Osteoblast (primary cell): Measurements from ENCODE around the gene CLSTN2. TPM values are rescaled to one million over a fixed set of nuclear protein-coding genes. Genes with fewer than 3 reads are reported as not detected.

Source experiments
- DNase-seq: peaks from one replicate; pipeline ENCODE4 v3.0.0; 2011; ENCODE audit warnings: low spot score, mixed read lengths; ENCODE audit not compliant: insufficient read length; ENCODE audit errors: missing footprints
- H2AFZ ChIP-seq: 2 replicates; pipeline ENCODE4 v1.6.0; 2011; ENCODE audit warnings: mild to moderate bottlenecking, low read length
- H3K27ac ChIP-seq: 2 replicates; pipeline ENCODE4 v1.5.1; 2011; ENCODE audit warnings: mild to moderate bottlenecking, low read depth, low read length, moderate library complexity
- H3K27me3 ChIP-seq: 2 replicates; pipeline ENCODE4 v1.6.0; 2012; ENCODE audit warnings: mild to moderate bottlenecking, control low read depth, inconsistent platforms, low read length, moderate library complexity; ENCODE audit not compliant: insufficient read depth
- H3K36me3 ChIP-seq: 2 replicates; pipeline ENCODE4 v1.5.1; 2011; ENCODE audit warnings: mild to moderate bottlenecking, low read length, control low read depth, moderate library complexity; ENCODE audit not compliant: insufficient read depth
- H3K4me1 ChIP-seq: 2 replicates; pipeline ENCODE4 v1.5.1; 2011; ENCODE audit warnings: mild to moderate bottlenecking, low read length, control low read depth, moderate library complexity; ENCODE audit not compliant: insufficient read depth
- H3K4me2 ChIP-seq: 2 replicates; pipeline ENCODE4 v1.6.0; 2011; ENCODE audit warnings: mild to moderate bottlenecking, low read length; ENCODE audit not compliant: insufficient read depth
- H3K4me3 ChIP-seq: fragments of 200-600 bp; sonication (generic); 3 replicates; pipeline ENCODE4 v1.5.1; 2012; ENCODE audit warnings: mild to moderate bottlenecking, low read length, inconsistent platforms; ENCODE audit not compliant: insufficient read depth
- H3K79me2 ChIP-seq: 2 replicates; pipeline ENCODE4 v1.6.0; 2012; ENCODE audit warnings: mild to moderate bottlenecking, low read length, control low read depth, inconsistent platforms; ENCODE audit not compliant: insufficient read depth
- H3K9me3 ChIP-seq: 2 replicates; pipeline ENCODE4 v1.5.1; 2011; ENCODE audit warnings: low read depth, low read length, control low read depth
- H4K20me1 ChIP-seq: 2 replicates; pipeline ENCODE4 v1.6.0; 2012; ENCODE audit warnings: mild to moderate bottlenecking, low read length, control low read depth; ENCODE audit not compliant: insufficient read depth
- total RNA-seq: library from RNA; depleted of rRNA; stranded (reverse); fragments of >200 nt; gene quantifications from 2 replicates; pipeline ENCODE4 v1.2.3, GENCODE V29; 2012
- TF ChIP-seq, protein P1 (sequence below): IDR thresholded peaks from 2 replicates; pipeline ENCODE4 v1.5.1; 2011; ENCODE audit warnings: mild to moderate bottlenecking, low read depth, low read length, moderate library complexity; ENCODE audit errors: extremely low read depth

The CLSTN2 gene
- total RNA-seq, 1 donor, result under 0.01 TPM

DNA sequence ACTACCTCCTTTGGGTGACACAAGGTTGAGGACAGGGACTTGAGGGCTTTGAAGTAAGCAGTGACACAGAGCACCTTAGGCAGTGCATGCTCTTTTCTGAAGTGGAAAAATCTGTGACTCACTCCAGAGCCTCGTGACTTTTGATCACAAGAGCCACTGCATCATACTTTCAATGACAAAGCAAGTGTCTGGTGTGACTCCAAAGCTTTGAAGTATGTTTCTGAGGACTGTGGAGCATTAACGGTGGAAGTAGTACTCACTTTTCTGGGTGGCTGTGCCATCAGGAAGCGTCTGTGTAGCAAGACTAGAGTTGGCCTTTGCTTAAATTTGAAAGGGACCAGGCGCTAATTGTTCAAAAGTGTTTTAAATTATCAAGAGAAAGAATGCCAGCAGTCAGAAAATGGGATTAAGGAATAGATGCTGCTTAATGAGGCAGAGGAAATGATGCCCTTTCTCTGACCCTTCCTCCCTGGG, 532.2 kb downstream of the CLSTN2 start:
- no peaks in the 10 kb centered on the region for H3K36me3 ChIP-seq
- peaks cover 32% of the 10 kb centered on the region for H3K4me1 ChIP-seq
- no peaks in the 10 kb centered on the region for H3K9me3 ChIP-seq
- H3K27me3 ChIP-seq, result peaks cover 3% of the 10 kb centered on the region
- H3K27ac ChIP-seq, result peak overlapping the region; percentile 43
- no peak overlapping the region for H3K4me3 ChIP-seq
- TF ChIP-seq, protein P1, sequence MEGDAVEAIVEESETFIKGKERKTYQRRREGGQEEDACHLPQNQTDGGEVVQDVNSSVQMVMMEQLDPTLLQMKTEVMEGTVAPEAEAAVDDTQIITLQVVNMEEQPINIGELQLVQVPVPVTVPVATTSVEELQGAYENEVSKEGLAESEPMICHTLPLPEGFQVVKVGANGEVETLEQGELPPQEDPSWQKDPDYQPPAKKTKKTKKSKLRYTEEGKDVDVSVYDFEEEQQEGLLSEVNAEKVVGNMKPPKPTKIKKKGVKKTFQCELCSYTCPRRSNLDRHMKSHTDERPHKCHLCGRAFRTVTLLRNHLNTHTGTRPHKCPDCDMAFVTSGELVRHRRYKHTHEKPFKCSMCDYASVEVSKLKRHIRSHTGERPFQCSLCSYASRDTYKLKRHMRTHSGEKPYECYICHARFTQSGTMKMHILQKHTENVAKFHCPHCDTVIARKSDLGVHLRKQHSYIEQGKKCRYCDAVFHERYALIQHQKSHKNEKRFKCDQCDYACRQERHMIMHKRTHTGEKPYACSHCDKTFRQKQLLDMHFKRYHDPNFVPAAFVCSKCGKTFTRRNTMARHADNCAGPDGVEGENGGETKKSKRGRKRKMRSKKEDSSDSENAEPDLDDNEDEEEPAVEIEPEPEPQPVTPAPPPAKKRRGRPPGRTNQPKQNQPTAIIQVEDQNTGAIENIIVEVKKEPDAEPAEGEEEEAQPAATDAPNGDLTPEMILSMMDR, result no peak
- H3K4me2 ChIP-seq, result no peak overlapping the region
- no peaks in the 10 kb centered on the region for H3K79me2 ChIP-seq
- no peaks in the 10 kb centered on the region for H4K20me1 ChIP-seq
- no peak for DNase-seq
- no peak overlapping the region for H2AFZ ChIP-seq

DNA sequence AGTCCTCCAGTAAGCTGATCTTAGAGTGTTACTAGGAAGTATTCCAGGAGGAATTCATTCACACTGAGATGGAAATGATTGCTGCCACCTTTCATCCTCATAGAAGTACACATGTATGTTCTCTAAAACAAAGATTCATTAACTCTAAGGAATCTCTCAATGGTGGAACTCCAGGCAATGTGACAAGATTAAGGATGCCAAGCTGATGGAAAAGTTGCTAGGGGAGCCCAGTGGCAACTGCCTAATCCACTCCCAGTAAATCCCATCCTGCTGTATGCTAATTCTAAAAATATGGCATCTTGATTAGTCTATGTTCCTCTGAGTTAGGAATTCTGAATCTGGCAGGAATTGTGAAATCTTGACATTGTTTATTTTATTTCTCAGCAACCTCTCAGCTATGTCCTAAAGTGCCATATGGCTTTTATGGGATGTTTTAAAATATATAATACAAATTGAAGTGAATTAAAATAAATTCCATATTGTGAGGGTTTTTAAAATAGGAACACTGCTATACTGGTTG, 532.9 kb downstream of the CLSTN2 start:
- Histone ChIP-seq H3K4me3 (no peak overlapping the region), H3K27ac (peak overlapping the region; percentile 43), H3K36me3 (no peaks in the 10 kb centered on the region), H3K79me2 (no peaks in the 10 kb centered on the region), H3K4me1 (peaks cover 40% of the 10 kb centered on the region), H3K9me3 (no peaks in the 10 kb centered on the region), H2AFZ (no peak overlapping the region), H3K4me2 (no peak overlapping the region), H3K27me3 (peaks cover 3% of the 10 kb centered on the region), H4K20me1 (no peaks in the 10 kb centered on the region)
- TF ChIP-seq, protein P1, result no peak
- no peak for DNase-seq

GRCh38 chr3:140468407-140468806, 533.4 kb downstream of the CLSTN2 start:
- Histone ChIP-seq H3K4me2 (no peak overlapping the region), H3K9me3 (no peaks in the 10 kb centered on the region), H3K79me2 (no peaks in the 10 kb centered on the region), H3K36me3 (no peaks in the 10 kb centered on the region), H3K4me3 (no peak overlapping the region), H3K27me3 (peaks cover 3% of the 10 kb centered on the region), H3K4me1 (peaks cover 41% of the 10 kb centered on the region), H2AFZ (no peak overlapping the region), H3K27ac (no peak overlapping the region), H4K20me1 (no peaks in the 10 kb centered on the region)
- TF ChIP-seq, protein P1, result no peak
- no peak for DNase-seq

DNA sequence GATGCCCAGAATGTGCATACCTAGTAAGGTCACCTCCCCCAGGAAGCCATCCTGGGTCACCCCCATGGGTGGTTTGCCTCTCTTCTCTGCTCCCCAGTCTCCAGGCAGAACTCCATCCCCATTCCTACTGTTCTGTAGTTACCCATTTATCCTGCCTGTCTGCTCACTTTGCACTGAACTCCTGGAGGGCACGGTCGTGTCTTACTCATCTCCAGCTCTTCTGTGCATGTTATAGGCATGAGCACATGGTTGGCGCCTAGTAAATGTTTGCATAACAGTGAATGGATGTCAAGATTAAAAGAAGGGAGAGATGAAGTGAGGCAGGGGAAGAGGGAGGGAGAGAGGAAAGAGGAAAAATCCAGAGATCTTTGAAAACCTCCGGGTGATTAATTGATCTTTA, 534.5 kb downstream of the CLSTN2 start:
- DNase-seq, result no peak
- H3K4me2 ChIP-seq, result no peak overlapping the region
- TF ChIP-seq, protein P1, result no peak

More for the DNA sequence above, 534.5 kb downstream of the CLSTN2 start:
- Histone ChIP-seq H3K4me1 (peaks cover 41% of the 10 kb centered on the region), H4K20me1 (no peaks in the 10 kb centered on the region), H3K4me3 (no peak overlapping the region), H3K79me2 (no peaks in the 10 kb centered on the region), H3K27me3 (peaks cover 3% of the 10 kb centered on the region), H2AFZ (no peak overlapping the region), H3K9me3 (no peaks in the 10 kb centered on the region), H3K36me3 (no peaks in the 10 kb centered on the region), H3K27ac (no peak overlapping the region)
